ENCODE measurements around the gene ATXN7L3. TPM values are rescaled to one million over a fixed set of nuclear protein-coding genes. Genes with fewer than 3 reads are reported as not detected.

The ATXN7L3 gene
- total and polyA plus RNA-seq, 10 of the 15 experiments (the other 5 are each of a cell fraction or from before 2014, with no cell fraction given): 0.71 to 78.7 (median 32.7) TPM

GRCh38 chr17:44146375-44147346 lies 53.0 kb downstream of the ATXN7L3 start:
- ChIA-PET SMC1A (ENCODE audit: uncharacterized antibody, unreplicated experiment) (interaction anchor here (0.5 to 1.1 kb wide), 3 partner anchors 20 to 95 kb away, joined by 3 read pairs; no protein-coding TSS in a partner anchor), RAD21 (ENCODE audit: unreplicated experiment) (interaction anchor here (1.2 to 1.6 kb wide), 2 partner anchors 22 to 202 kb away, joined by 3 to 6 read pairs; no protein-coding TSS in a partner anchor), CTCF (interaction anchor here (0.7 to 3.8 kb wide), 7 partner anchors 8 to 180 kb away, joined by 3 to 11 read pairs (median 3); partner anchors contain the start of gene HDAC5), POLR2A (interaction anchor here (0.6 to 0.9 kb wide), 3 partner anchors 20 to 123 kb away, joined by 3 to 4 read pairs (median 4); no protein-coding TSS in a partner anchor)
- H3K27ac ChIP-seq (ENCODE audit: control insufficient read depth, insufficient read depth): no peak overlapping the region; the same call in 1 of the 2 replicates
- H3K4me2 ChIP-seq (ENCODE audit: control insufficient read depth, insufficient read depth): no peak overlapping the region
- no peak for TF ChIP-seq MTA2 (IDR thresholded peaks at IDR 0.05; ENCODE audit: low read depth)
- TF ChIP-seq YY1 (IDR thresholded peaks at IDR 0.05; ENCODE audit: low read depth, low read length): no peak
- TF ChIP-seq ZNF384 (IDR thresholded peaks at IDR 0.05; ENCODE audit: borderline replicate concordance, low read depth, low read length): no peak
- peak; percentile 52 for TF ChIP-seq ATF7 (IDR thresholded peaks at IDR 0.05; ENCODE audit: low read depth)
- no peak for TF ChIP-seq SP1 (IDR thresholded peaks at IDR 0.05; ENCODE audit: low read depth, low read length)
- no peak overlapping the region for H2AFZ ChIP-seq (ENCODE audit: control insufficient read depth, low read depth, low read length)
- no peaks in the 10 kb centered on the region for H4K20me1 ChIP-seq (ENCODE audit: control insufficient read depth, insufficient read depth)
- peaks cover 4% of the 10 kb centered on the region; the same call in 1 of the 2 replicates for H3K4me1 ChIP-seq (ENCODE audit: control insufficient read depth, insufficient read depth, low read length)
- peaks cover 10 to 13% of the 10 kb centered on the region in 2 experiments for H3K36me3 ChIP-seq (ENCODE audit: control insufficient read depth in 2 of 2, insufficient read depth in 2 of 2, low read length in 1 of 2)
- H3K27me3 ChIP-seq (replicated peaks in 1 of 2; ENCODE audit: control insufficient read depth in 2 of 2, insufficient read depth in 2 of 2, low read length in 1 of 2): no peaks in the 10 kb centered on the region
- intact Hi-C loops (cut with micrococcal nuclease; ENCODE audit: unreplicated experiment) (no loop called here), in situ Hi-C loops (cut with MboI) (no loop called here)
- no peak for FAIRE-seq
- peaks cover 26% of the 10 kb centered on the region for H3K79me2 ChIP-seq (ENCODE audit: control insufficient read depth, insufficient read depth, low read length)
- H3K4me3 ChIP-seq: no peak overlapping the region
- DNase-seq (ENCODE audit: low read depth, low spot score): no peak
- WGBS (ENCODE audit: insufficient coverage, insufficient replicate concordance, low lambda C conversion rate, missing lambda C conversion rate): 5% methylated on average over 2 of the region's 2 CpGs
- ATAC-seq: no peak
- H3K9me3 ChIP-seq (replicated peaks; ENCODE audit: control insufficient read depth, insufficient read depth, low read length): no peaks in the 10 kb centered on the region
- no TSS peak for BruUV-seq (replicated peaks)
- H3K9ac ChIP-seq (ENCODE audit: control insufficient read depth, insufficient read depth, low read length): no peak overlapping the region
